HepG2 (cell line): Measurements from ENCODE around the gene LMCD1.

ENCODE experiments used
- MYC ChIP-seq: sonication (generic); formaldehyde crosslinking; IDR thresholded peaks from 2 replicates; pipeline ENCODE4 v1.9.0; 2021; ENCODE audit warnings: missing genetic modification reagents, borderline replicate concordance
- PHF21A ChIP-seq: sonication (generic); formaldehyde crosslinking; IDR thresholded peaks from 2 replicates; pipeline ENCODE4 v1.5.0; 2020; ENCODE audit warnings: mild to moderate bottlenecking, missing genetic modification reagents
- SP5 ChIP-seq: IDR thresholded peaks from 2 replicates; pipeline ENCODE4 v1.6.1; 2016; ENCODE audit warnings: low read depth, borderline replicate concordance
- ZNF562 ChIP-seq: sonication (generic); formaldehyde crosslinking; IDR thresholded peaks from 2 replicates; pipeline ENCODE4 v1.8.0; 2022; ENCODE audit warnings: missing genetic modification reagents, borderline replicate concordance
- TF ChIP-seq, protein P1 (sequence below): sonication (generic); formaldehyde crosslinking; IDR thresholded peaks from 2 replicates; pipeline ENCODE4 v1.5.0; 2020; ENCODE audit warnings: mild to moderate bottlenecking, missing genetic modification reagents, moderate library complexity

DNA sequence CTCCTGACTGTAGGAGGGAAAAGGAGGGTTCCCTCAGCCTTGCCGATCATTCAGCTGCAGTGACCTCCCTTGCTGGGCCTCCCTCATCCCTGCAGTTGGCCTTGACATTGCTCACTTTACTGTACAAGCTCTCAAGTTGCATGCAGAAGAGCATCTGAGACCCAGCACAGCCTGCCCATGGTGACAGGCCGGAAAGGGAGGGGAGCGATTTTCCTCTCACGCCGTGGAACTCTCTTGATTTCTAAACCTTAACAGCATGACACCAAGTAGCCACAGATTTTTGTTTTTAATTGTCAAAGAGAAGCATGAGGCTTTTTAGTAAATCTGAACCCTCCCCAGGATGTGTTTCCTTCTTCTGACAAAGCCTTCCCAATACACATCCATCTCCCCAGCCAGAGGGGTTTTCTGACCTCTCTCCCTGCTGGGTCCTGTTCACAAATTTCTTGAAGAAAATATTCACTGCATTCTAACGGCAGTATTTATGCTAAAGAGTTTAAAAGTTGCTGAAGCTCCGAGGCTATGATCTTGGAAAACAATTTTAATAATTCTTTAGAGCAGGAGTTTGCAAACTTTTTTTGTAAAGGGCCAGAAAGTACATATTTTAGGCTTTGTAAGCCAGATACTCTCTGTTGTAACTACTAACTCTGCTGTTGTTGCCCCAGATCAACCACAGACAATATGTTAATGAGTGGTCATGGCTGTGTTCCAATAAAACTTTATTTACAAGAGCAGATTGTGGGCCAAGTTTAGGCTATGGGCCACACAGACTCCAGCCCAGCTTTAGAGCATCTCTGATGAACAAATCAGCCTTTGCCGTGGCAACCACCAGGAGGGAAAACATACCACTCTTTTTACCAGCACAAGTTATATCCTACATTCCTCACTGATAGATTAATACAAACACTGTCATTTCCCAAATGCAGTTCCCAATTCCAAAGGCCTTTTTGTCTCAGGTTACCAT is 34.8 kb downstream of the LMCD1 start:
- TF ChIP-seq MYC (CRISPR knock-in tag) = no peak
- TF ChIP-seq ZNF562 = no peak
- TF ChIP-seq, protein P1, sequence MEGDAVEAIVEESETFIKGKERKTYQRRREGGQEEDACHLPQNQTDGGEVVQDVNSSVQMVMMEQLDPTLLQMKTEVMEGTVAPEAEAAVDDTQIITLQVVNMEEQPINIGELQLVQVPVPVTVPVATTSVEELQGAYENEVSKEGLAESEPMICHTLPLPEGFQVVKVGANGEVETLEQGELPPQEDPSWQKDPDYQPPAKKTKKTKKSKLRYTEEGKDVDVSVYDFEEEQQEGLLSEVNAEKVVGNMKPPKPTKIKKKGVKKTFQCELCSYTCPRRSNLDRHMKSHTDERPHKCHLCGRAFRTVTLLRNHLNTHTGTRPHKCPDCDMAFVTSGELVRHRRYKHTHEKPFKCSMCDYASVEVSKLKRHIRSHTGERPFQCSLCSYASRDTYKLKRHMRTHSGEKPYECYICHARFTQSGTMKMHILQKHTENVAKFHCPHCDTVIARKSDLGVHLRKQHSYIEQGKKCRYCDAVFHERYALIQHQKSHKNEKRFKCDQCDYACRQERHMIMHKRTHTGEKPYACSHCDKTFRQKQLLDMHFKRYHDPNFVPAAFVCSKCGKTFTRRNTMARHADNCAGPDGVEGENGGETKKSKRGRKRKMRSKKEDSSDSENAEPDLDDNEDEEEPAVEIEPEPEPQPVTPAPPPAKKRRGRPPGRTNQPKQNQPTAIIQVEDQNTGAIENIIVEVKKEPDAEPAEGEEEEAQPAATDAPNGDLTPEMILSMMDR (CRISPR knock-in tag) = no peak
- TF ChIP-seq SP5 (CRISPR knock-in tag) = no peak
- no peak for TF ChIP-seq PHF21A (CRISPR knock-in tag)
